A172 (cell line): ENCODE data around the gene EDRF1. TPM values are rescaled to one million over a fixed set of nuclear protein-coding genes. Genes with fewer than 3 reads are reported as not detected.
"Not testable (repeated sequence)": the region's sequence is repeated elsewhere in the genome, so short reads cannot be mapped to it uniquely, and the experiment has no call there.

Experiments
- DNase-seq: peaks from one replicate; pipeline ENCODE4 v3.0.0-alpha.2; 2015; ENCODE audit warnings: low spot score
- total RNA-seq: library from RNA; depleted of rRNA; stranded (reverse); fragments of >200 nt; shearing (Covaris generic); gene quantifications from 2 replicates; pipeline ENCODE4 v1.2.3, GENCODE V29; 2014; rRNA removed

Gene EDRF1, protein sequence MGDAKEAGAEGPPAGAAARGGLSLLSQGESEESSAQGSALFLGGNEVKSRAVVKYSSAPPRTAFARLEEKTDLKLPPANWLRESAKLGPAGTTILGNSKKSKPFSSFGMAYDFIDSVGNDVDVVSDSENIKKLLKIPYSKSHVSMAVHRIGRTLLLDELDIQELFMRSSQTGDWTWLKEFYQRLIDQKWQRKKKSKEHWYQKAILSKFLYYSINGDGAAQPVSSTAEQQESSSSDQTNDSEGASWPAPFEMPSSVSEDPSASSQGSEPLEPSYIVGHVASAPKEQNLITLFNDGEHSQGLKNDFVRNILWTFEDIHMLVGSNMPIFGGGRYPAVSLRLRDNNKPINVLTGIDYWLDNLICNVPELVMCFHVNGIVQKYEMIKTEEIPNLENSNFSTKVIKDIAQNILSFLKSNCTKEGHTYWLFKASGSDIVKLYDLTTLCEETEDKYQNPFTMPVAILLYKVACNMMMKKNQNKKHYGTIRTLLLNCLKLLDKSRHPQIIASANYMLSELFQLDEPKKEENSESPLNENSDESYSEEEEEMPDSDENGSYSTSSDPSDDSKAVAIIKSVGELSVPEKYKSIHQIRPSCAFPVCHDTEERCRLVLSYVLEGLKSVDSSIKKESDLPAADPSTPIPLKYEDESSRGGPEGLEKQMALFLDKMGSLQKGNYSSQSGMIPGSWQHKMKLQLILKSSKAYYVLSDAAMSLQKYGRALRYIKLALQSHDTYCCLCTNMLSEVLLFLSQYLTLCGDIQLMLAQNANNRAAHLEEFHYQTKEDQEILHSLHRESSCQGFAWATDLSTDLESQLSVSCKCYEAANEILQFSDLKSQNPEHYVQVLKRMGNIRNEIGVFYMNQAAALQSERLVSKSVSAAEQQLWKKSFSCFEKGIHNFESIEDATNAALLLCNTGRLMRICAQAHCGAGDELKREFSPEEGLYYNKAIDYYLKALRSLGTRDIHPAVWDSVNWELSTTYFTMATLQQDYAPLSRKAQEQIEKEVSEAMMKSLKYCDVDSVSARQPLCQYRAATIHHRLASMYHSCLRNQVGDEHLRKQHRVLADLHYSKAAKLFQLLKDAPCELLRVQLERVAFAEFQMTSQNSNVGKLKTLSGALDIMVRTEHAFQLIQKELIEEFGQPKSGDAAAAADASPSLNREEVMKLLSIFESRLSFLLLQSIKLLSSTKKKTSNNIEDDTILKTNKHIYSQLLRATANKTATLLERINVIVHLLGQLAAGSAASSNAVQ
- total RNA-seq: 16.5 and 17.5 TPM in 2 replicates

DNA sequence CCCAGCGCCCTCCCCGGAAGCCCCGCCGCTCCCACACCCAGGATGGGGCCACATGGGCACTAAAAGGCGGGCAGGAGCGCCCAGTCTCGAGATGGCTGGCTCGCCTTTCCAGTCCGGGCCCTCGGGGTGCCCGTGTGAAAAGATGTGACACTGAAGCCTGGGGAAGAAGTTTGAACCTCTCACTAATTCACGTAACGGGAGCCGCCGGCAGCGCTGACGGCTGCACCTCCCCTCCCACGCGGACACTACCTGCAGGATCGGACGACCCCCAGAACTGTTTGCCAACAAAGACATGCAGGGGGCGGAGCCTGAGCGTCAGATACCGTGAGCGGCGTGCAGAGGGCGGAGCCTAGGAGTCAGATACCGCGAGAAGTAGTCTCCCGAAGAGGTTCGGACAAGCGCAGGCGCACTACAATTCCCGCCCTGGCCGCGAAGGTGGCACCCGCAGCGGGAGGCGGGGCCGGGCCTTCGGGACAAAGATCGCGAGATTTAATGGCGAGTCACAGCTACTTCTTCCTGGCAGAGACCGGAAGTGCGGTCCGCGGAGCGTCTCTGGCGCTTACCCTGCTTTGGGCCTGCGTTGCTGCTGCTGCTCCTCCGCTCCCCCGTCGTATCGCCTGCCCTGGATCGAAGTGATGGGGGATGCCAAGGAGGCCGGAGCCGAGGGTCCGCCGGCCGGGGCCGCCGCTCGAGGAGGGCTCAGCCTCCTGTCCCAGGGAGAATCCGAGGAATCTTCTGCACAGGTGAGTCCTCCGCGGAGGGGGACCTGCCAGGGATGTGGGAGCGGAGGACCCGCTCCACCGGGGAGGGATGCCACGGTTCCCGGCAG, at the start of gene EDRF1:
Gene EDRF1 (plus strand): TSS at position 537 of the 829 bp plus-strand sequence. CDS start 99 bp downstream, at position 636.
- peak; percentile 93 for DNase-seq

DNA sequence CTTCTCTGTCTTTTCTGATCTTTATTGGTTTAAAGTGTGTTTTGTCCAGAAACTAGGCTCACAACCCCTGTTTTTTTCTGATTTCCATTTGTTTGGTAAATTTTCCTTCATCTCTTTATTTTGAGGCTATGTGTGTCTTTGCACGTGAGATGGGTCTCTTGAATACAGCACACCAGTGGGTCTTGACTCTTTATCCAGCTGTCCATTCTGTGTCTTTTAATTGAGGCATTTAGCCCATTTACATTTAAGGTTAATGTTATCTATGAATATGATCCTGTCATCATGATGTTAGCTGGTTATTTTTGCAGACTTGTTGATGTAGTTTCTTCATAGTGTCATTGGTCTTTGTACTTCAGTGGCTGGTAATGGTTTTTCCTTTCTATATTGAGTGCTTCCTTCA, 46.6 kb upstream of the EDRF1 start:
- no peak for DNase-seq

DNA sequence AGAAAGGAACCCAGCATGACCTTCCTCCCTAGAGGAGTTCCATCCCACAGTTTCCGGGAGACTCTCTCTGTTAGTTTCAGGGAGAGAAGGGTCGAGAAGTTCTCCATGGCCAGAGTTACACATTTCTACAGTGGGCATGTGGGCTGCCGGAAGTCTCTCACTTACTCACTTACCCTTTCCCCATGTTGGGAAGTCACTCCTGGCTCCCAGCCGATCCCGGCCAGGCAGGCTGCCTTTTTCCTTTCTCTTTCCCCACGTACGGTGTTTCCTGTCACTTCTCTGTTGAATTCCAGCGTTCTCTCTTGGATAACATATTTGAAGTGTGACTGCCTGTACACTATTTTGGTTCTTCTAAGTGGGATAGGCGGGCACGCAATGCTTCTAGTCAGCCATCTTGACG, 40.1 kb upstream of the EDRF1 start:
- no peak for DNase-seq

DNA sequence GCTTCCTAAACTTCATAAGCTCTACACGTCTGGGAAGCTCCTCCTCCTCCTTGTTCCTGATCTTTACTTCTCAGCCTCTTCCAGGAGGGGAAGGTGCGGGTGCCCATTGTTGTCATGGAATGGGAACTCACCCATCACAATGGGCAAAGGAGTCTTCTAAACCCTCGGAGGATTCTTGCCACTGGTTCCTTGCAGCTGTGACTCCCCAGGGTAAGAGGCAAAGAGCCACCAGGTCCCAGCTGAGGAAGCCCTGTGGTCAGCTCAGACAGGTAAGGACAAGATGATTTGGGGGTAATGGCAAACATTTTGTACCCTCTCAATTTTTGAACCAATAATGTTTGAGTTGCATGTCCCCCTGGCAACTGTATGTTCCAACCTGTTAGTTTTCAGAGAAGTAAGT, 36.4 kb upstream of the EDRF1 start, which contains the start of gene TEX36:
Gene TEX36 (minus strand): TSS at position 101 of the 400 bp plus-strand sequence. CDS start 174 bp downstream, outside the sequence.
- DNase-seq: no peak

DNA sequence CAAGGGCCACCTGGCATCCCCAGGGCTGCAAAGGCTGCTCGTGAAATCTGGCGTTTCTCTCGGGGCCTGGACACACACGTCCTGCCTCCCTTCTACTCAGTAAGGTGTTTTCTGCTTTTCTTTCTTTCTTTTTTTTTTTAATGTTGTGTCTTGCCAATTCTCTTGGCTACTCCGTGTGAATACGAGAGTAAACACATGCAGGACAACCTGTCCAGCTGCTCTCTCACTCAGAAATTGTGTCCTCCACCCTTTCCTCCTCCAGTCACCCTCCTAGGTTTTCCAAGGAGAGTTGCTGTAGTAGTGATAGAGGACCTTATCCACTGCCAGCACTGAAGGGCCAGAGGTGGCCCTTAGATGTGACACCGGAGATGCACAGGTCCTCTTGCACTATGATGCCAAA, 35.7 kb upstream of the EDRF1 start:
- DNase-seq: no peak

DNA sequence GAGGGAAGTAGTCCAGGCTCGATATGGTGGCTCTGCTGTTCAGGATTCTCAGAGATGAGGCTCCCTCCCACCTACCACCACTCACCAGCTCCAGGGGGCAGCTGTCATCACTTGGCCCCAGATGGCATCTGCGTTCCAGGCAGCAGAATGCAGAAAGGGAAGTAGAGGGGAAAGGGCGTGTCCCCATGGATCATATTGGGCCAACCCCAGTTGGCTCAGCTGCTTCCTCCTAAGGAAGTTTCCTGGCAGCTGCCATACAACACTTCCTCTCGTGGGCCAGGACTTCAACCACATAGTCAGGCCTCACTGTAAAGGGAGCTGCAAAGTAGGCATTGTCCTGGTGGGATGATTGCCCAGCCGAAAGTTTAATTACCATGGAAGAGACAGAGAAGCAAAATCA, 34.9 kb upstream of the EDRF1 start:
- DNase-seq: no peak

DNA sequence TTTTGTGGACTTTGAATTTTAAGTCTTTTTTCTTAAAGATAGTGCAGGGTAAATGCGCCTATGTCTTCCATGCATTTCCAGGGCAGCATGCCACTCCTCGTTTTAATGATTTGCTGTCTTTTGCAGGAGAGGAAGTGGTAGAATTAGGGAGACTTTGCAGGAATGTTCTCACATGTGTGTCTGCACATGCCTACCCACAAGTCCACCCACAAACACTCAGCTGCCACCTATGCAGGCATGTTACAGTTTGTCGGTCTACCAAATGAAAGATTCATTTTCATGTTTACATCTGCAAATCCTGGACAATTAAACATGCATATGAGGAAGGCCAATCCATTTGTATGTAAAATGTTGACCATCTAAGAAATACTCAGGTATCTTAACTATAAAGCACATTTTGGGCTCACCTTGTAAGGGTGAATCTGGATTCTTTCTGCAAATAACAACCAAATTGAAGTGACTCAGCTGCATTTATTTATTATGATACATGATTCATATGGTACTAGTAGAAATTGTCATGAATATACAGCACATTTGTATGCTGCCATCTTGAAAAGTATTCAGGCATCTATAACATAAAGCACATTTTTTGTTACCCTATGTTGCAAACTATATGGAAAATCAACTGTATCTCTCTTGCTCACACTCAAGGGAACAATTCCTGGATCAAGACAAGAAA, 31.9 kb upstream of the EDRF1 start:
- DNase-seq: no peak

DNA sequence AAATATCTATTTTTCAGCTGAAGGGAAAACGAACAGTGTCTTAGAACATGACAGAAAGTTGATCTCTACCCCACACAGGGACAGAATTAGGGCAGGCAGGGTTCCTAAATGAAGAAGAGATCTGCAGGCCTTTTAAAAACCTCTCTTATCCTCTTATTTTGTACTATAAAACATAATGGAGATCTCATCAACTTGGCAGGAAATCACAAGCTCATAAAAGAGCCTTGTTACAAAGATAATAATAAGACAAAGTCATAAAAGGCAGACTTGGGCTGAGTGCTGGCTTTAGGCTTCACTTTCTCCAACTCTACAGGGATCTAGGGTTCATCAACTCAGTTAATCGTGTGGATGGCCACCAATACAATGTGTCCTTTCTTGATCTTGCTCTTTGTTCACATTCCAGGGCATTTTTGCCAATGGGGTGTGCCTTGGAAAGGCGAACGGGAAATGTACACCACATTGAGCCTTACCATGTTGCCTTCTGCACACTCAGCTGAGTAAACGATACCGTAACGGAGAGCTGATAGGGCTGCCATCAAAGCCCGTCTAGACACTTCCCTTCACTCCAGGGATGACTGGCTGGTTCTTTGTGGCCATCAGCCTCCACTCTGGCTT, 29.4 kb upstream of the EDRF1 start:
- DNase-seq: no peak

DNA sequence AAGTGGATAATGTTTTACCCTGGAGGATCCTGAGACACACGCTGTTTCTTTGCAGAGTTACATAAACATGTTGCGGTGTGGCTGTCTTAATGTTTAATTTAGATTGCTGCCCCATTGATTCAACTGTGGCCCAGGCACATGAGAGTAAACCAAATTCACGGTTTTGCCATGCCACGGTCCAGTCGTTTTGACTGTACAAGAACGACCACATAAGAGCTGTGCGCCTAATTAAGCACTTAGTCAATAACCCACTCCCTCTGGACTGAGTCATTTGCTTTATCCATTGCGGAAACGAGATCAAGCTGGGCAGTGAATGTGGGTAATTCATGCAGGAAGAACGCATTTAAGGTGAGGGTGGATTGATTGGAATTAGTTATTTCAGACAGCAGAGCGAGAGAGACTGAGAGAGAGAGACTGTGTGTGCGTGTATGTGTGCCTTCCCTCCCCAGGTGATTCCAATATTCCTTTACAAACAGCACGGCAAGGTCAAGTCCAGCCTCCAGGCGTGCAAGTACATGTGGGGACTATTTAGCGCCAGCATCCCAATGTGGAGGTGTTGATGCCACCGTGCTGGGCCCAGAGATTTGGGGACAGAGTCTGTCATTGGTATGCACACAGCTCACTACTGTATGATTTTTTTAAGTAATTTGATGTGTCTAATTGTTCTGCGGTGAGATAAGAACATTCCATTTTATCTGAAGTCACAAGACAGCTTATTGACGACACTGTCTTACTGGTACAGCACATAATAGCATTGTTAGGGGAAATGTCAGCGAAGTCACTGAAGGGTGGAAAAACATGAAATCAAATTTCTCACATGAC, 28.1 kb upstream of the EDRF1 start:
- DNase-seq: peak; percentile 23

DNA sequence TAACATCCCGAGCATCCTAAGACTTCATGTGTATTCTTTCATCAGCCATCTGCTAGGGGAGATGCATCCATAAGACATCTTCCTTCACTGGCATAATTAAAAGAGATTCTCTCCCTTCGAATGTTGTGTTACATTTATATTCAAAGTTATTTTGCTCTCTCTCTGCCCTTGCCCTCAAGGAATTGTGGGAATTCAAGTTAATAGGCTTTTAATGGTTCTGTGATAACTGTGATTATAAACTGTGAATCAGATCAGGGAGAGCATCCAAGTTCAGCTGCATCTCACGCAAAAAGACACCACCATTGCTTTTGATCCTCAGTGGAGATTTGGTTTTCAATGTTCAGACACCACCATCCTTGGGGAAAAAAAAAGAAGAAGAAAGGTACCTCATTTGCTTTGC, 27.3 kb upstream of the EDRF1 start:
- DNase-seq: no peak

DNA sequence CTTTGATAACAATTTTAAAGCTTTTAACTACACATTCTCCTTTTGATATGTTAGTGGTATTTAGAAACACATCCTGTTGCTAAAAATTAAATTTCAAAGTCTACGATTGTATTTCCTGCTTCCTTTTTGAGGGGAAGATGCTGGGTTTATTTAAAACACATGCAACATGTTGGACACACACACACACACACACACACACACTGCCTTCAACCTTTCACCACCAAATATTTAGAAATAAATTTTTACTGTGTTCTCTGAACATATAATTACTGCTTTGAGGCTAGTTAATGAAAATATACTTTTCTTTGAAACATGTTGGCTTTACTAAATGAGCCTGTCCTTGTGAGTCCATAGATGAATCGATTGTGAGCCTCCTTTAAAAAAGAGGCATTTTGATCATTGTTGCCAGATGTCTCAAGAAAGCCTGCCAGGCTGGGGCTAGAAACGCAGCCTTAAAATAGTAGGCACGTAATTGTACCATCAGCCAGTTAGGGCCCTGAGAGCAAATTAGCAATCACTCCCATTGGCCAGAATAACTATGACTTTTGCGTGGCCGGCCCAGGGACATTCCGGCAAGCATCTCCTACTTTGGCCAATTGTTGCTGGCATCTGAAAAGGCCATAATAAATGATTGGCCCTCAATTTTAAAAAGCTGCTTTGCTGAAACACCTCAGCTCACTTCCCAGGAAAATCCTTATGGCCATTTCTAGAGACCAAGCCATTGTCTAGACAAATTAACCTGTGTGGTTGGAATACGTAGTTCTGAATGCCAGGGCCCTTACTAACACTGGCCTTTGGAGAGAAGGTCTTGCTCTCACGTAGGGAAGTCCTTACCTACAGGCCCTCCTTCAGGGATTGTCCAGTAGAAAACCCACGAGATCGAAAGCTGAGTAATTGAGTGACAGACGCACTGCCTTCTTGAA, 26.6 kb upstream of the EDRF1 start:
- no peak for DNase-seq

DNA sequence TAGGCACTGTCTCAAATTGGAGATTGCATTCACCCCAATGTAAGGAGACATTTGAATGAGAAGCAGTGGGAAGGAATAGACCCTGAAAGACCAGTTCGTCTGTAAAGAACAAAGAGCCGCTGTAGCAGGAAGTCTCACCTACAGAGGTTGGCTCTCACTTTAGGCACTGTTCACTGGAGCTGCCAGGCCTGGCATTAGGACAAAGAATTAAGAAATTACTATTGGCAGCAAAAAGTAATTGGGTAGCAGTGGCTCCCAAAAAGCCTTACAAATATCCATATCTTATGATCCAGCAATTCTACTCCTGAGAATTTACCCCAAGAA, 26.0 kb upstream of the EDRF1 start:
- DNase-seq: no peak

DNA sequence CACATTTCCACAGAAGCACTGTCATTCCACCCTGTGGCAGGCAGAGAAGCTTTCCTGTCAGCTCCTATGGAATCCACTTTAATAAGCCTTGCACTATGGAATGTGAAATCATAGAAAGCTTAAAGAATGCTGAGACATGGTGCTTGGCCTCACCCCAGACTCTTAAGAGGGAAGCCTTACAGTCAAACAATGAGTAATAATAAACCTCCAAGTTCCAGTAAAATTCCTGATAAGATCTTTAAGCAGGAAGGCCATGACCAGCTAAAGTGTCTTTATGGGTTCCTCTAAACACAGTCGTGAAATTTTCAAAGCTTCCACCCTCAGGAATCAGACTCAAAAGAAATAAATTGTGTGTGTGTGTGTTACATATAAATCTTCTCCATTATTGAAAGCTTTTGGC, 24.6 kb upstream of the EDRF1 start:
- peak; percentile 50 for DNase-seq

DNA sequence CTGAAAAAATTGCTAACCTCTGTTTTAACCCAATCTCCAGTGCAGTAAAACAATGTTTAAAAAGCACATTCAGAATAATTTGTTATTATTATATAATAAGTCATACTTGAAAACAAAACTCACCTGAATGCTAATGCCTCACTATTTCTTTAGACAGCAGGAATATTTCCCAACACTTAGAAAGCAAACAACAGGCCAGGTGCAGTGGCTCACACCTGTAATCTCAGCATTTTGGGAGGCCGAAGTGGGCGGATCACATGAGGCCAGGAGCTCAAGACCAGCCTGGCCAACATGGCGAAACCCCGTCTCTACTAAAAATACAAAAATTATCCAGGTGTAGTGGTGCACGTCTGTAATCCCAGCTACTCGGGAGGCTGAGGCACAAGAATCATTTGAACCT, 22.6 kb upstream of the EDRF1 start:
- not testable (repeated sequence) for DNase-seq

DNA sequence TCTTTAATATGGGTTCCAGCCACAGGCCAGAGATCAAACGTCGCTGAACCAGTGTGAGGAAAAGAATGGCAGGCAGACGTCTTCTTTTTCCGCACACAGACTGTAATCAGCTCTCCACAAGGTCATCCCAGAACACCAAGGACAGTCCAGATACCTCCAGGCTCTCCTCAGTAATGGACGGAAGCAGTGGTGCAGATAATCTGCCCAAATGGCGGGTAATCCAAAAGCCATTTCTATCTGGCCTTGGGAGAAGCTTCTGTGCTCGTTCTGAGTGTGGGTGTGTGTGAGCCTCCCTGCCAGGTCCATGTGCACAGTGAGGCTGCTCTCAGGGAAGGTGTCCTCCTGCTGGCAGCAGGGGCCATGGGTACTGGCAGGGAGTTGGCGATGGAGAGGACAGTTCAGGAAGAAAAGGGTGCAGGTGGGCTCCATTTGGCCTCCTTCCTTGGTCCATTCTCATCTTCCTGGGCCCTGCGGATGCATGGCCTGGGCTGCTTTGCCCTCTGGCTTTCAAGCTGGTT, 21.0 kb upstream of the EDRF1 start:
- DNase-seq: no peak

DNA sequence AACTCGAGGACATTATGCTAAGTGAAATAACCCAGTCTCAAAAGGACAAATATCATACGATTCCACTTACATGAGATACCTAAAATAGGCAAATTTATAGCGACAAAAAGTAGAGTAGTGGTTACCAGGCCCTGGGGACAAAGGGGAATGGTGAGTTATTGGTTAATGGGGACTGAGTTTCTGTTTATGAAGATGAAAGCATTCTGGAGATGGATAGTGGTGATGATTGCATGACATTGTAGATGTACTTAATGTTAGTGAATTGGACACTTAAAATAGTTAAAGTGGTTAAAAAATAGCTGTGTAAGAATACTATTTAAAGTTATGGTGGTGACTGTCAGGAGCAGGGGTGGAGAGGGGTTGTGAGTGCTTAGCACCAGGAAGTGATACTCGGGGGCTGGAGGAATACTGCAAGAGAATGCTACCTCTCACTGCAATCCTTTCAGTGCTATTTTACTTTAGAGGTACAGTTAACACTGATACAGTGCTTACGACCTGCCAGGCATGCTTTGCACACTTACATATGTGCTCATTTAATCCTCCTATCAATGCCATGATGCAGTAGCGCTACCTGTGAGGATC, 19.9 kb upstream of the EDRF1 start:
- DNase-seq: no peak

DNA sequence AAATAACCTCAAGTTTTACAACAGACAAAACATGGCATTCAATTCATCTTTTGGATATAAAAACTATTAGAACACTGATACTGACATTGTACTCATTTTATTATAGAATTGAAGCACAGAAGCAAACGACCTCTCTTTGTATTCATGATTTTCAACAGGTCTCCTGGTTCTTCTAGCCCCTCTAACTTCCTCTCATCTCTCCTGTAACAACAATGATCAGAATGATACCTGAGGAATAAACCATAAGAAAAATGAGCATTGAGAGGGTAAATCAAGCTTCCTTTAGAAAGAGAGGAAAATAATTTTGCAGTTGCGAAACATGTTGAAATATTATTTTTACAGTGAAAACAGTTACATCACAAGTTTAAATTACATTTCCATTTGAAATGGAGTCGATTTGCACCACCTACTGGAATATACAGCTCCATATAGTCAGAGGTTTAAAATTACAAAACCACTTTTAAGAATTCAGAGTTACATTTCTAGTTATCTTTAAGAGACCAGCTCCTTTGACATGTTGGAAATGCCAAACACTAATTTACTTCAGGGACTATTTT, 19.1 kb upstream of the EDRF1 start:
- DNase-seq: no peak
